SK-N-MC (cell line): ENCODE measurements around the gene CAMLG.
"Not testable (repeated sequence)": the region's sequence is repeated elsewhere in the genome, so short reads cannot be mapped to it uniquely, and the experiment has no call there.

Experiments
- DNase-seq: peaks from one replicate; pipeline ENCODE4 v3.0.0-alpha.2; 2011; ENCODE audit warnings: low read depth, low spot score
- H3K27ac ChIP-seq: fragments of 200-600 bp; sonication (generic); 2 replicates; pipeline ENCODE4 v1.5.1; 2016; ENCODE audit warnings: mixed run types
- H3K36me3 ChIP-seq: fragments of 200-600 bp; sonication (generic); 2 replicates; pipeline ENCODE4 v1.6.1; 2017; ENCODE audit warnings: antibody characterized with exemption, low read length, mixed read lengths; ENCODE audit not compliant: insufficient read depth
- H3K4me3 ChIP-seq: fragments of 200-600 bp; sonication (generic); 2 replicates; pipeline ENCODE4 v1.5.1; 2016
- H3K9ac ChIP-seq: fragments of 200-600 bp; sonication (generic); 2 replicates; pipeline ENCODE4 v1.8.0; 2017; ENCODE audit warnings: mixed run types, mixed read lengths; ENCODE audit not compliant: insufficient read length
- H3K9me3 ChIP-seq: fragments of 200-600 bp; sonication (generic); 2 replicates; pipeline ENCODE4 v1.6.1; 2017; ENCODE audit warnings: low read depth, mild to moderate bottlenecking, antibody characterized with exemption, low read length, moderate library complexity, mixed read lengths
- EZH2 ChIP-seq: fragments of 200-600 bp; sonication (generic); IDR thresholded peaks from one replicate; pipeline ENCODE4 v1.6.1; 2017; ENCODE audit warnings: antibody characterized with exemption
- FOXP2 ChIP-seq: optimal IDR thresholded peaks from 2 replicates; pipeline ENCODE3; 2011; ENCODE audit warnings: mild to moderate bottlenecking, moderate library complexity; ENCODE audit not compliant: insufficient read depth; ENCODE audit errors: extremely low read length, control extremely low read depth
- POLR2AphosphoS5 ChIP-seq: IDR thresholded peaks from 2 replicates; pipeline ENCODE4 v1.6.1; 2012; ENCODE audit warnings: mild to moderate bottlenecking, low read depth, low read length, borderline replicate concordance

The CAMLG gene

GRCh38 chr5:134735243-134735642, 3.1 kb upstream of the CAMLG start:
- Histone ChIP-seq H3K9ac (no peak overlapping the region), H3K4me3 (no peak overlapping the region), H3K36me3 (no peaks in the 10 kb centered on the region), H3K9me3 (no peaks in the 10 kb centered on the region), H3K27ac (no peak overlapping the region)
- no peak for TF ChIP-seq FOXP2
- no peak for TF ChIP-seq EZH2
- no peak for TF ChIP-seq POLR2AphosphoS5
- no peak for DNase-seq

DNA sequence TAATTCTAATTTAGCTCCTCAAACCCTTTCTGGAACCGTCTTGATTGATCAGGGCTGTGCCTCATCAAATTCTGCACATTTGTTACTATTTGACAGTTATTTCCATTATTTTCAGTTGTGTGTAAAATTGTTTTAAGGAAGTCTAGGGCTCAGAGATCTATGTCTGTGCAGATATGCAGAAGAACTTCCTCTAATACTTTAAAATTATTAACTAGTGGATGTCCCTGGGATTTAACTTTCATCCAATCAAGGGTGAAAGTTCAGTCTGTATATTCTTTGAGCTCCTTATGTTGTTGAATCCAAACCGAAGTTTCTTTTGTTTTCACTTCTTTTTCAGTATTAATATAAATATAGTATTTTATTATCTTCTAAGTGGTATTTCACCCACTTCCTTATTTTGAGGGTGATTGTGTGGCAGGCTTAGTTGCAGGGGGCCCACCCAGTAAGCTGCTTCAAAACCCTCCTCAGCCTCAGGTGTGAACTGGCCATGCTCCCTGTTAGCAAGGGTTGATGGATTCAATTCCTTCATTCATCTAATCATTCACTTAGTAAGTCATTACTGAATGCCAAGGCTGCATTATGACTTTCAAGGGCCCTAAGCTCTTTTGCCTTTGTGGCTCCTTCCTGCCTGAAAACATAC, 2.1 kb upstream of the CAMLG start:
- DNase-seq, result no peak
- Histone ChIP-seq H3K4me3 (no peak overlapping the region), H3K27ac (no peak overlapping the region), H3K36me3 (peaks cover 4% of the 10 kb centered on the region; the same call in 1 of the 2 replicates), H3K9ac (no peak overlapping the region), H3K9me3 (no peaks in the 10 kb centered on the region)
- TF ChIP-seq FOXP2 (no peak), EZH2 (no peak), POLR2AphosphoS5 (no peak)

DNA sequence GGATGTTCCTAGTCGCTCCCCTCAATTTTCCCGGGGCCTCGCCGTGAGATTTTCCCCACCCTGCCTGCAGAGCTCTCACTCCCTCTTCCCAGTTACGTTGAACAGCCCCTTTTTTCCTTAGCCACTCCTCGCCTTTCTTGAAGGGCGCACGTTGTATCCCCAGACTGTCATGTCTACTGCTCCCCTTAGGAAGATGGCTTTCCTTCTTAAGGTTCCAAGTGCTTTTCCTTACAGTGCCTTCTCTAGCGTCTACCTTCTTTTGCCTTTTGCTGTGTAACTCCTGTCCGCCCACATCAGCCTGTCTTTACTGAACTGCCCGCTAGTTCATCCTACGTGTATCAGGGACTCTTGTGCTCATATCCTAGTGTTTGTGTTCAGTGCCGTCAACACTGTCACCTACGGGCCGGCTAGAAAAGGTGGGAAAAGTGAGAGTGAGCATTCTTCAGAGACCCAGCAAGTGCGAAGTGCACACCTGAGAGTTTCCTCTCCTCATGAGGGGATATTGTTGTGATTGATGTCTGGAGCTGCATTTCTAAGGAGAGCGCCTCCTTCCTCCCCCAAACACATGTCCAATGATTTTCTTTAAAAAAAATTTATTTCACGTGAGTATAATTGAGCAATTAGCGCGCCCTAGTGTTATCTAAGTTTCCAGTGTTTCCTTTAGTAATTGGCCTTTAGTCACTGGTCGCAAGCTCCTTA, 764 bp downstream of the CAMLG start:
- Histone ChIP-seq H3K4me3 (peak overlapping the region; percentile 87), H3K9me3 (no peaks in the 10 kb centered on the region), H3K36me3 (peaks cover 4% of the 10 kb centered on the region; the same call in 1 of the 2 replicates), H3K27ac (no peak overlapping the region; the same call in 1 of the 2 replicates), H3K9ac (peak overlapping the region; percentile 85)
- TF ChIP-seq FOXP2 (no peak), EZH2 (no peak), POLR2AphosphoS5 (no peak)
- no peak for DNase-seq

- H3K36me3 ChIP-seq, result peaks cover 4% of the 10 kb centered on the region; the same call in 1 of the 2 replicates
- no peak overlapping the region for H3K27ac ChIP-seq
- H3K9me3 ChIP-seq, result no peaks in the 10 kb centered on the region
- DNase-seq, result no peak
- H3K9ac ChIP-seq, result no peak overlapping the region
- TF ChIP-seq EZH2 (no peak), FOXP2 (no peak), POLR2AphosphoS5 (no peak)
- H3K4me3 ChIP-seq, result no peak overlapping the region
These were observed 2.7 kb downstream of the CAMLG start for GRCh38 chr5:134741052-134741451.

DNA sequence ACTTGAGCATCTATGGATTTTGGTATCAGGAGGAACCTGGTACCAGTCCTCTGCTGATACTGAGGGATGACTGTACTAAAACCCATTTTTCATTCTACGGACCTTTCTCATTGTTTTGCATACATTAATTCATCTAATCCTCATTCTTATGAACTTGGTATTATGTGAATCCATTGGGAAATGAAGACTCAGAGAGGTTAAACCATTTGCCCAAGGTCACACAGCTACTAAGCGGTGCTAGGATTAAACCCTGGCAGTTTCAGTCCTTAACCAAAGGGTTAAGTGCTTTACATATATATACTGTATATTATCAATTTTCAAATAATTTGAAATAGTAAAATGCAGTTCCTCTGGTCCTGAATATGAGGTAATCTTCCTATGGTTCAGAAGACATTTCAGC, 3.8 kb downstream of the CAMLG start:
- no peak for TF ChIP-seq EZH2
- TF ChIP-seq FOXP2, result no peak
- no peak for TF ChIP-seq POLR2AphosphoS5
- H3K27ac ChIP-seq, result no peak overlapping the region
- DNase-seq, result no peak
- H3K9ac ChIP-seq, result no peak overlapping the region
- H3K9me3 ChIP-seq, result no peaks in the 10 kb centered on the region
- H3K36me3 ChIP-seq, result peaks cover 4% of the 10 kb centered on the region; the same call in 1 of the 2 replicates
- H3K4me3 ChIP-seq, result no peak overlapping the region

GRCh38 chr5:134749415-134749814, 11.1 kb downstream of the CAMLG start:
- Histone ChIP-seq H3K9ac (no peak overlapping the region), H3K36me3 (no peaks in the 10 kb centered on the region), H3K27ac (no peak overlapping the region), H3K4me3 (no peak overlapping the region), H3K9me3 (no peaks in the 10 kb centered on the region)
- TF ChIP-seq EZH2 (no peak), POLR2AphosphoS5 (no peak)
- DNase-seq, result no peak

- Histone ChIP-seq H3K4me3 (peak overlapping the region; percentile 79), H3K27ac (no peak overlapping the region), H3K9ac (peak overlapping the region; percentile 71), H3K9me3 (no peaks in the 10 kb centered on the region), H3K36me3 (peaks cover 6% of the 10 kb centered on the region)
- no peak for DNase-seq
- no peak for TF ChIP-seq FOXP2
- no peak for TF ChIP-seq EZH2
- no peak for TF ChIP-seq POLR2AphosphoS5
These were observed 19.8 kb downstream of the CAMLG start for GRCh38 chr5:134758176-134758503.

- Histone ChIP-seq H3K27ac (peak within 1 kb of the TSS; percentile 19; the same call in 1 of the 2 replicates), H3K4me3 (peak within 1 kb of the TSS; percentile 79)
These were observed 20.4 kb downstream of the CAMLG start, which contains the start of gene DDX46 for GRCh38 chr5:134758504-134759341. TSS of gene DDX46 (plus strand) at chr5:134758779. CDS start at chr5:134758939, 160 bp downstream.

GRCh38 chr5:134767528-134768291, 29.4 kb downstream of the CAMLG start:
- not testable (repeated sequence) for H3K9me3 ChIP-seq, H3K9ac ChIP-seq, DNase-seq, H3K27ac ChIP-seq, H3K4me3 ChIP-seq
- peaks cover 78% of the 10 kb centered on the region for H3K36me3 ChIP-seq

More at GRCh38 chr5:134758504-134759341, 20.4 kb downstream of the CAMLG start, which contains the start of gene DDX46:
- Histone ChIP-seq H3K9me3 (no peaks in the 10 kb centered on the region), H3K9ac (peak within 1 kb of the TSS; percentile 77), H3K36me3 (peaks cover 12% of the 10 kb centered on the region)
- DNase-seq, result peak; percentile 56
- TF ChIP-seq POLR2AphosphoS5, result peak; percentile 97
- TF ChIP-seq EZH2, result no peak
- peak; percentile 69 for TF ChIP-seq FOXP2
